Measurements from ENCODE around the gene CDH4.

CDH4 gene

DNA sequence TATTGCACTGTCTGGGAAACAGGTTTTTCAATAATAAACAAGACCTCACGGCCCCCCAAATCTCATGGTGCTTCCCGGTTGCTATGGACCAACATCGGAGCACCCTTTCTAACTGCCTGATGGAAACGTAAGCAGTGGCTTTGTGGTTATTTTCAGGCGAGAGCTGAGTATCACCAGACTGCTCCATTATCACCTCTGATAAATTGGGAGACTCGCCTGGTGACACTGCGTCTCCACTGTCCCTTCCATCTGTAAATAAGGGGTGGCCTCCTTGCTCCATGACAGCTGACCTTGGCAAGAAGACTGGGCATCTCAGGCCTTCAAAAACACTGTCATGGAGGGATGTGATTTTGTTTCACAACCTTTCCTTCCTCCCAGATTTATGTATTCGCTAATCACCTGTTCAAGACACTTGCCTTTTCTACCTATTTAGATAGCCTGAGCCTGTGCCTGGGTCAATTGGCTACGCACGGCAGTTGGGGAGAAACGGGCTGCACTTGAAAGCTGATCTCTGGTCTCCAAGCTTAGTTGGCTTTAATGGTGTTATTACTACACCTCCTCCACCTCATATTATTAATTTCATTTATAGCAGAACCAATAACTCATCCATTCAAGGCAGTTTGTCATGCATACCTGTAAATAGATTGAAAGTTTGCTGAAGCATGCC lies 17.7 kb upstream of the CDH4 start:
- Mint-ChIP-seq H3K27me3 (peaks cover 29% of the 10 kb centered on the region), H3K27ac (ENCODE audit: low read depth) (no peak overlapping the region), H3K9me3 (no peaks in the 10 kb centered on the region), H3K4me1 (no peaks in the 10 kb centered on the region), H3K4me3 (no peak overlapping the region), H3K36me3 (ENCODE audit: insufficient read depth) (no peaks in the 10 kb centered on the region)
- no peak for DNase-seq (ENCODE audit: low spot score in 2 of 2)
- ATAC-seq (replicated peaks; ENCODE audit: extremely low read depth, poor library complexity, severe bottlenecking): no peak

DNA sequence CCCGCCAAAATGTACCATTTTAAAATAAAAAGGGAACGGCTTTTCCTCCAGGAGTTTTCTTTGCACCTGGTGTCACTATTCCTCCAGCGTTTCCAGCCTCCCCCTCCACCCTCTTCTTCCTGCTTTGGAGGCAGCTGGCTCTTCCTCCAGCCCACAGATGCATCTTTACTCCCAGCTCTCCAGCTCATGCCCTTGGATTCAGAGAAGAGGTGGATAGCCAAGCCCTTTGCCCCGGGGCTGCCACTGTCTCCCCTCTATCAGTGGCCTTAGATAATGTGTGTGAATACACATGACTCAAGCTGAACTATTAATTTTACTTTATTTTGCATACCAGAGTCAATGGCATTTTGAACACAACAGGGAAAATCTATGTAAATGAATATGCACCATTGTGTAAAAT lies 15.3 kb upstream of the CDH4 start:
- no peak for DNase-seq (ENCODE audit: low spot score in 2 of 2)
- no peak overlapping the region for H3K4me3 Mint-ChIP-seq
- H3K27ac Mint-ChIP-seq (ENCODE audit: low read depth): no peak overlapping the region
- H3K36me3 Mint-ChIP-seq (ENCODE audit: insufficient read depth): no peaks in the 10 kb centered on the region
- no peak for ATAC-seq (replicated peaks; ENCODE audit: extremely low read depth, poor library complexity, severe bottlenecking)
- peaks cover 31% of the 10 kb centered on the region for H3K27me3 Mint-ChIP-seq
- H3K9me3 Mint-ChIP-seq: no peaks in the 10 kb centered on the region
- H3K4me1 Mint-ChIP-seq: no peaks in the 10 kb centered on the region

DNA sequence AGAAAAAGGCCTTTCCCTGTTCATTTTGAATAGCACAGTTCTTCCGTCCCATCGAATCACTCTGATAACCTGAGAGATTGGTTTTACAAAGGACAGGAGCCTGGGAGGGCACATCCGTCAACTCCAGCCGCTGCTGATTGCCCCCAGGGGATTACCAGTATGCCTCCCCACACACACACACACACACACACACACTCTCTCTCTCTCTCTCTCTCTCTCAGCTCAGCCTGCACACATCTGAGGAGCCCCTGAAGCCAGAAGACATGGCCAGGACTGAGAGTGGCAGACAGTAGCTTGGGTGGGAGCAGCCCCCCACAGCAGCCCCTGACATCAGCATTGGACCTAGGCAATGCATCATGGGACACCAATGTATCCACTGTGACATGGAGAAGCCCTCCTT lies 13.2 kb upstream of the CDH4 start:
- H3K4me3 Mint-ChIP-seq: no peak overlapping the region
- no peak for ATAC-seq (replicated peaks; ENCODE audit: extremely low read depth, poor library complexity, severe bottlenecking)
- H3K27me3 Mint-ChIP-seq: peaks cover 37% of the 10 kb centered on the region
- no peaks in the 10 kb centered on the region for H3K9me3 Mint-ChIP-seq
- H3K4me1 Mint-ChIP-seq: no peaks in the 10 kb centered on the region
- H3K36me3 Mint-ChIP-seq (ENCODE audit: insufficient read depth): no peaks in the 10 kb centered on the region
- DNase-seq (ENCODE audit: low spot score in 2 of 2): no peak
- no peak overlapping the region for H3K27ac Mint-ChIP-seq (ENCODE audit: low read depth)

DNA sequence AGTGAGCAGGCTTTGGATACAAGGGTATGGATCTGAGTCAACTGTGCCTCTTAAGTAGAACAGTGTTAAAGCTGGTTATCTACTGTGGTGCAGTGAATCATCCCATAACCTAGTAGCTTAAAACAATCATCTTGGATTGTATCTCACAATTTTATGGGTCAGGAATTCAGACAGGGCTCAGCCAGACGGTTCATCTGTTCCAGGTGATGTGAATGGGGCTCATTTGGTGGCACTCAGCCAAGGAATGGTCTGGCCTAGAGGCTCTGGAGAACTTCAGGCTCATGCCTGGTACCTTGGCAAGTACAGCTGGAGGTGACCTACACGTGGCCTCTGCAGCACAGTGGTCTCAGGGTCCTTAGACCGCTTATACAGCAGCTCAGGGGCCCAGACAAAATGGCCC lies 11.2 kb upstream of the CDH4 start:
- no peaks in the 10 kb centered on the region for H3K4me1 Mint-ChIP-seq

DNA sequence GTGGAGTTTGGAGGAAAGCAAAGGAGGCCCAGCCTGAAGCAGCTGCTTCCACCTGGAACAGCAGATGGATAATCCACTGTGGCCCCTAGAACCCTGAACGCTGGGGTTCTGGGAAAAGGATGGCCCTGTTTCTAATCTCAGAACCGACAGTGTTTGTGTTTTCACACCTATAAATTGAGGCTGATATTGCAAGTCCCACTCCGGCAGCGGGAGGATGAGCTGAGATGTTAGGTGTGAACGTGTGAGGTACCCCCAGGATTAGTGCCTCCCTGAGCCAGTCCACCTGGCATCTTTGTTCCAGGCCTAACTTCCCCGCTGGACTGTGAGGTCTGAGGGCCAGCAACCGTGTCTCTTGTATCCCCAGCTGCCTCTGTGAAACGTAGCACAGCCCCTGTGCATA lies 7.8 kb upstream of the CDH4 start:
- no peaks in the 10 kb centered on the region for H3K9me3 Mint-ChIP-seq
- peaks cover 56% of the 10 kb centered on the region for H3K27me3 Mint-ChIP-seq
- ATAC-seq (replicated peaks; ENCODE audit: extremely low read depth, poor library complexity, severe bottlenecking): no peak

More for the DNA sequence above, 11.2 kb upstream of the CDH4 start:
- H3K36me3 Mint-ChIP-seq (ENCODE audit: insufficient read depth): no peaks in the 10 kb centered on the region
- ATAC-seq (replicated peaks; ENCODE audit: extremely low read depth, poor library complexity, severe bottlenecking): no peak
- H3K9me3 Mint-ChIP-seq: no peaks in the 10 kb centered on the region
- peaks cover 39% of the 10 kb centered on the region for H3K27me3 Mint-ChIP-seq
- H3K27ac Mint-ChIP-seq (ENCODE audit: low read depth): no peak overlapping the region
- no peak overlapping the region for H3K4me3 Mint-ChIP-seq
- DNase-seq (ENCODE audit: low spot score in 2 of 2): no peak

DNA sequence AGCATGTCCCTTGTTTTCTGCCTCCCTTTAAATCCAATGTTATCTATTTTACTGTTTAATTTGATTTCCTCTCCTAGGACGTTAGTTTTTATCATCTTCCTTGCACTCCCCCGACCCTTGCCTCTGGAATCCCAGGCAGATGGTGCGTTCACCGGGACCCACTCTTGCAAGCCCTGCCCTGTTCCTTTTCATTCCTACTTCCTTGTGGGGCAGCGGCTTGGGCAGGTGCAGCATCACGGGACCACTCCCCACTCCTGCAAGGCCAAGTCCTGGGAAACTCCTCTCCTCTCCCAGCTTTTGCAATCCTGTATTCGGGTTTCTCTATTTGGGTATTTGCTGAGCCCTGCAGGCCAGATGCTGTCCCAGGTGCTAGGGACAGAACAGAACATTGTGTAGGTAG lies 5.8 kb upstream of the CDH4 start:
- Mint-ChIP-seq H3K27me3 (peaks cover 66% of the 10 kb centered on the region), H3K9me3 (no peaks in the 10 kb centered on the region), H3K4me1 (no peaks in the 10 kb centered on the region), H3K27ac (ENCODE audit: low read depth) (no peak overlapping the region), H3K36me3 (ENCODE audit: insufficient read depth) (no peaks in the 10 kb centered on the region), H3K4me3 (no peak overlapping the region)
- ATAC-seq (replicated peaks; ENCODE audit: extremely low read depth, poor library complexity, severe bottlenecking): no peak
- no peak for DNase-seq (ENCODE audit: low spot score in 2 of 2)

More for the DNA sequence above, 7.8 kb upstream of the CDH4 start:
- H3K4me3 Mint-ChIP-seq: no peak overlapping the region
- no peak for DNase-seq (ENCODE audit: low spot score in 2 of 2)
- no peaks in the 10 kb centered on the region for H3K36me3 Mint-ChIP-seq (ENCODE audit: insufficient read depth)
- H3K4me1 Mint-ChIP-seq: no peaks in the 10 kb centered on the region
- H3K27ac Mint-ChIP-seq (ENCODE audit: low read depth): no peak overlapping the region

DNA sequence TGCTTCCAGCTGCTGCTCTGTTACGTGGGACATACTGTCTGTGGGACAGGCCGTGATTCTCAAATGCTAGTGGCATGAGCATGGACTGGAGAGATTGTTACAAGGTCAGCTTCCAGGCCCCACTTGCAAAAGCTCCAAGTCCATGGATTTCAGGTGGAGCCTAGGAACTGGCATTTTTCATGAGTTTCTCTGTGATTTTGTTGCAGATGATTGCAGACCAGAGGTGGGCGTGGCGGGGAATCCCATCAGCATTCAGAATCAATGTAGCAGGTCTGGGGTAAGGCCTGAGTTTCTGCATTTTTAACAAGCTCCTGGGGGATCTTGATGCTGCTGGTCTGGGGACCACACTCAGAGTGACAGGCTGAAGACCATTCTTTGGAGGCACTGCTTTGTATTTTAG lies 2.4 kb upstream of the CDH4 start:
- Mint-ChIP-seq H3K36me3 (ENCODE audit: insufficient read depth) (no peaks in the 10 kb centered on the region), H3K4me3 (no peak overlapping the region), H3K27ac (ENCODE audit: low read depth) (no peak overlapping the region), H3K4me1 (no peaks in the 10 kb centered on the region), H3K27me3 (peaks cover 71% of the 10 kb centered on the region), H3K9me3 (no peaks in the 10 kb centered on the region)
- DNase-seq (ENCODE audit: low spot score in 2 of 2): no peak
- ATAC-seq (replicated peaks; ENCODE audit: extremely low read depth, poor library complexity, severe bottlenecking): no peak

DNA sequence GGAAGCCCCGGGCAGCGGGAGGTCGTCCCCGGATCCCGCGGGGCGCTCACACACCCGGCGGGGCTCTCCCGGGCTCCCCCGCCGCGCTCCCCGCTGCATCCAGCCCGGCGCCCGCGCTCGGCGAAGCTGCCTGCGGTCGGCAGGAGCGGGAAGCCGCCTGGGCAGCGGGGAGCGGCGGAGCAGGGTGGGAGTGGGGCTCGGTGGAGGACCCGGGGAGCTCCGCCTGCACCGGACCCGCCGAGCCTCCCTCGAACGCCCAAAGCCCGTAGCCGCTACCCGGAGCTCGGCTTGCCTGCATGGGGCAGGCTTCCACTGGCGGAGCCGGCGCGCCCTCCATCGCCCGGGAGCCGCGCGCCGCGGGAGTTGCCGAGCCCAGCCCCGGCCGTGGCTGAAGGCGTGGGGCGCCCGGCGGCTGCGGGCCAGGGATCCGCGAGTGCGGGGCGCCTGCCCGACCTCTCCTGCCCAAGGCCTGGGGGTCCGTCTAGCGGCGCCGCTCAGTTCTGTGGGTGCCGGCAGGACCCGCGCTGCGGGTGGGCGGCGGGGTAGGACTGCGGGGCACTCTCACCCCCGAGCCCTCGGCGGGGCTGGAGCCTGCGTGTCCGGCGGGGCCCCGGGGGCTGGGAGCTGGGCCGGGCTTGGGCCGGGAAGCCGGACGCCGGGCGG lies 671 bp downstream of the CDH4 start:
- Mint-ChIP-seq H3K27ac (ENCODE audit: low read depth) (no peak overlapping the region), H3K27me3 (peaks cover 73% of the 10 kb centered on the region), H3K4me1 (no peaks in the 10 kb centered on the region), H3K4me3 (no peak overlapping the region), H3K9me3 (no peaks in the 10 kb centered on the region), H3K36me3 (ENCODE audit: insufficient read depth) (no peaks in the 10 kb centered on the region)
- ATAC-seq (replicated peaks; ENCODE audit: extremely low read depth, poor library complexity, severe bottlenecking) (no peak), DNase-seq (ENCODE audit: low spot score in 2 of 2) (no peak)

DNA sequence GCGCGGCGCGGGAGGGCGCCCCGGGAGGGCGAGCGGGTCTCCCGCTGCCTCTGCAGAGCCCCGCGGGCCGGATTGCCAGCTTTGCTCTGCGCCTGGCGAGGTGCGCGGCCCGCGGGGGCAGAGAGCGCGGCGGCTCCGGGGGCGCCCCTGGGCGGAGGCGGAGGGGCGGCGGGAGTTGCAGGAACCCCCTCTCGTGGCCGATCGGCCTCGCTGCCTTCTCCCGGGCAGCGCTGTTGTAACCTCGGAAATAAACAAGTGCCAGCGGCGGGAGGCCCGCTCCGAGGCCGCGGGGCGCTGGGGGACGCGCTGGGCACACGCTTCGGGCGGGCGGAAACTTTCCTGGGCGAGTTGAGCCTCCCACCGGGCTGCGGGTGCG lies 1.2 kb downstream of the CDH4 start:
- H3K36me3 Mint-ChIP-seq (ENCODE audit: insufficient read depth): no peaks in the 10 kb centered on the region
- H3K27ac Mint-ChIP-seq (ENCODE audit: low read depth): no peak overlapping the region
- no peak overlapping the region for H3K4me3 Mint-ChIP-seq
- no peaks in the 10 kb centered on the region for H3K4me1 Mint-ChIP-seq
- DNase-seq (ENCODE audit: low spot score in 2 of 2) (no peak), ATAC-seq (replicated peaks; ENCODE audit: extremely low read depth, poor library complexity, severe bottlenecking) (no peak)
- H3K27me3 Mint-ChIP-seq: peaks cover 69% of the 10 kb centered on the region
- H3K9me3 Mint-ChIP-seq: no peaks in the 10 kb centered on the region

DNA sequence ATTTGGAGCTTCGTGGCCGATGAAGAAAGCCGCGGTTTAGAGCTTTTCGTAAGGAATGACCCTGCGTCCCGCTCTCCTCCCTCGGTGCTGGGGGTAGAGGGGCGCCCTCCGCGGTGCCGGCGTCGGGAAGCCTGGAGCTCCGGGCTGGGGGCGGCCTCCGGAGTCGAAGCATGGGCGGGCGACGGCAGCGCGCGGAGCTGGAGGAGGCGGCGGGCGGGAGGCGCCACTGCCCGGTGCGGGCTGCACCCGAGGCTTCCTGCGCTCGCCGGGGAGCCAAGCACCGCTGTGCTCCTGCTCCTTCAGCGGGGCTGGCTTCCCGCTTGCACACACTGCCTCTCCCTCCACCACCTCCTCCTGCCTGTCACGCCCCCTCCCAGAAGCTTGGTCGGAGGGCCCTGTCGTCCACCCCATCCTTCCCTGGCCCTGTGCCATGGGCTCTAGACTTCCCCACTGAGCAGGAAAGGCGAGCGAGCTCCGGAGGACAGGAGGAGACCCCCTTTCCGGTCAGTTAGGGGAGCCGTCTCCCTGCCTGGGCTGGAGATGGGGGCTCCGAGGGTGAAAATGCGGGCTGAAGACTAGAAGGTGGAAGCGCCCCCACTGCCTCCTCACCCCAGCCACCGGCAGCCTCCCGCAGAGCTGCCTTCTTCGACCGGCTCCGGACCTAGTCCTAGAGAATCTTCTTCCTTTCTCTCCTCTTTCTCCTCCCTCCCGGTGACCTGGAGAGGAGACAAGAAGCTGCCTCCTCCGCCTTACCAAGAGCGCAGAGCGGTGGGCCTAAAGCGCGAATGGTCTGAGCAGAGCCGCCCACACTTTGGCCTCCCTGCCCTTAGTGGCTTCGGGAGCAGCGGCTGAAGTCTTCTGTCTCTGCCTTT lies 1.8 kb downstream of the CDH4 start:
- H3K9me3 Mint-ChIP-seq: no peaks in the 10 kb centered on the region
- DNase-seq (ENCODE audit: low spot score in 2 of 2) (no peak), ATAC-seq (replicated peaks; ENCODE audit: extremely low read depth, poor library complexity, severe bottlenecking) (no peak)
- no peak overlapping the region for H3K27ac Mint-ChIP-seq (ENCODE audit: low read depth)
- H3K4me1 Mint-ChIP-seq: no peaks in the 10 kb centered on the region
- no peak overlapping the region for H3K4me3 Mint-ChIP-seq
- H3K36me3 Mint-ChIP-seq (ENCODE audit: insufficient read depth): no peaks in the 10 kb centered on the region
- H3K27me3 Mint-ChIP-seq: peaks cover 63% of the 10 kb centered on the region

DNA sequence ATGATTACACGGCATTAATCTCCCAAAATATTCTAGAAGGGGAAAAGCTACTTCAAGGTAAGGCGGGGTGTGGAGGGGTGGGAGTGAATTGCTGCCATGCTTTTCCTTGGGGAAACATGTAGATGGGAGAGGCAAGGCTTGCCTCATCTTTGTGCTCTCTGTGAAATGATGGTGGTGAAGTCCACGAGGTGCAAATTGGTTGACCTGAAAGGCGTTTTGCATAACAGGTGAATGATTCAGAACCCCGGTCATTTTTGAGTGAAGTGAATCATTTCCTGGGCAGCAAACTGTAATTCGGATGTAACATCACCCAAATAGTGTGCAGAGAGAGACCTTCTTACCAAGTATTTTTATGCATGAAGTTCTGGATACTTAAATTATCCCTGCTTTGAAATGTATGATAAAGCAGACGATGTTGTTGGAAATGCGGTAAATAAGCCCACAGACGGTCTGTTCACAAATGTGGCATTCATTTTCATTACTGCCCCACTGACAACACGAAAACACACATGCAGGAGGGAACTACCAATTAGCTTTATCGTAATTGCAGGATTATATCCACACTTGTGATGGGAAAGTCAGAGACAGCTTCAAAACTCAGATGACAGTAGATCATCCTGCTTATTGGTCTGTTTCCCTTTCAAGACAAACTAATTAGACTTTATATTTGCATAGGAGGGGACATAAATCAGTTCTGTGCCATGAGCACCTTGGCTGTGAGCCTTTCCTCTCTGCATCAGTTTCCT lies 3.0 kb downstream of the CDH4 start:
- Mint-ChIP-seq H3K9me3 (no peaks in the 10 kb centered on the region), H3K4me1 (no peaks in the 10 kb centered on the region), H3K27ac (ENCODE audit: low read depth) (no peak overlapping the region), H3K27me3 (peaks cover 51% of the 10 kb centered on the region), H3K4me3 (no peak overlapping the region), H3K36me3 (ENCODE audit: insufficient read depth) (no peaks in the 10 kb centered on the region)
- ATAC-seq (replicated peaks; ENCODE audit: extremely low read depth, poor library complexity, severe bottlenecking): no peak
- DNase-seq (ENCODE audit: low spot score in 2 of 2): no peak

DNA sequence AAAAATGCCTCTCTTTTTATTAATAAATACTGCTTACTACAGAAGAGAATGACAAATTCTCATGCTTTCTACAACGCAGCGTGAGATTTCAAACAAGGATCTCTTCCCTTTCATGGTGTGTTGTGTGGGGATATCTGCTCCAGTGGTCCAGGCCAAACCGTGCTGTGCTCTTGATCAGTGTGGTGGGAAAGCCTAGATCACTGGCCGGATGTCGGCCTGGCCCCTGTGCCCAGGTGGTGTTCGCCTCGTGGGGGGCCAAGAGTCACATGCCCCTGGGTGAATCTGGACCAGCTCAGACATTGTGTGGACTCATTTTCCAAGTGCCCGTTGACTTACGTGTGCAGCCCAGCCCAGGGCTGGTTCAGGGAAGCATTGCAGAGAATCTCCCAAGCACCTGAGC lies 4.3 kb downstream of the CDH4 start:
- H3K4me3 Mint-ChIP-seq: no peak overlapping the region
- peaks cover 38% of the 10 kb centered on the region for H3K27me3 Mint-ChIP-seq
- no peak overlapping the region for H3K27ac Mint-ChIP-seq (ENCODE audit: low read depth)
- DNase-seq (ENCODE audit: low spot score in 2 of 2) (no peak), ATAC-seq (replicated peaks; ENCODE audit: extremely low read depth, poor library complexity, severe bottlenecking) (no peak)
- no peaks in the 10 kb centered on the region for H3K36me3 Mint-ChIP-seq (ENCODE audit: insufficient read depth)
- H3K4me1 Mint-ChIP-seq: no peaks in the 10 kb centered on the region
- H3K9me3 Mint-ChIP-seq: no peaks in the 10 kb centered on the region

Data from central memory CD8-positive, alpha-beta T cell (primary cell).